Measurements from ENCODE around the gene LDHD. TPM values are rescaled to one million over a fixed set of nuclear protein-coding genes. Genes with fewer than 3 reads are reported as not detected.
"Not testable (repeated sequence)": the region's sequence is repeated elsewhere in the genome, so short reads cannot be mapped to it uniquely, and the experiment has no call there.

The LDHD gene
- total RNA-seq, 1 donor from 2014 or later = 10.2 TPM

DNA sequence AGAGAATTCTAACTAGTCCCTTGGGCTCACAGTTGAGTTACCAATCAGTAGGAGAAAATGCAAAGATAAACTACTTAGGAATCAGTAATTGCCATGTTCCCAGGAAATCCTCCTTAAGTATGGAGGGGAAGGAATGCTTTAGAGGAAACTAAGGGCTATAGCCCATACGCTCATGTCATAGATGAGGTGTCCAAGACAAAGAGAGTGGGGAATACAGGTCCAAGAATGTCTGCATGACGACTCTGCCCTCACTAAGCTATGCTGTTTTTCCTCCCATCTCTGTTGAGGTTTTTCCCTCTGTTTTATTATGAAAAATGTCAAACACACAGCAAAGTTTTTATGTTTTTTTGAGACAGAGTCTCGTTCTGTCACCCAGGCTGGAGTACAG lies 16.0 kb downstream of the LDHD start:
- no peak for DNase-seq (ENCODE audit: low spot score)

- peak; percentile 84 for DNase-seq (ENCODE audit: low spot score)
Measured at GRCh38 chr16:75099738-75100602, 16.6 kb downstream of the LDHD start.

DNA sequence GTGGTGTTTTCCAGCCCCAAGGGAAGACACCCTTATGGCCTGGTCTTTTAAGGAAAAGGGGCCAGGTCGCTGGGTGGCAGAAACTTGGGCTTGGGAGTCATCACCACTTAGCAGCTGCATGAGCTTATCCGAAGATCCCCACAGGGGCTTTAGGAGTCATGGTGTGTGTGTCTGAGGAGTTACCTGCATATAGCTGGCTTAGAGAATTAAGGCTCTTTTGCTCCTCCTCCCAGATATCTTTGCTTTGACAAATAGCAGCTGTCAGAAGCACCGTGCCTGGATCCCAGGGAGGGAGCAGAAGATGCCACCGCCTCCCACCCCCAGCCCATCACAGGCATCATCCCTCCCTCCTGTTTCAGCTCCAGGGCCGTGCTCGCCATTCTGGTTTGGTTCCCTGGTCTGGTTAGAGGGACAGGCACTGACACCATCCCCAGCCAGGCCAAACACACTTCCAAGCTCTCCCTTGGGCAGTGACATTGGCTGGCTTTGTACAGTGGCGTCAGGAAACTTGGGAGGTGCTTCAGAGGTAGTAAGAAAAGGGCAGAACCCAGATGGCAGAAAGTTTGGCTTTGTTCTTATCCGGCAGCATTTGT lies 17.4 kb downstream of the LDHD start:
- no peak for DNase-seq (ENCODE audit: low spot score)

GRCh38 chr16:75097941-75098901 lies 18.4 kb downstream of the LDHD start:
- no peak for DNase-seq (ENCODE audit: low spot score)

- DNase-seq (ENCODE audit: low spot score) = no peak
Measured at GRCh38 chr16:75097191-75097761, 19.3 kb downstream of the LDHD start.

- no peak for DNase-seq (ENCODE audit: low spot score)
Measured at GRCh38 chr16:75096656-75097055, 19.9 kb downstream of the LDHD start.

- DNase-seq (ENCODE audit: low spot score) = no peak
Measured at GRCh38 chr16:75095204-75095621, 21.4 kb downstream of the LDHD start.

- DNase-seq (ENCODE audit: low spot score) = no peak
Measured at GRCh38 chr16:75093598-75094540, 22.7 kb downstream of the LDHD start.

DNA sequence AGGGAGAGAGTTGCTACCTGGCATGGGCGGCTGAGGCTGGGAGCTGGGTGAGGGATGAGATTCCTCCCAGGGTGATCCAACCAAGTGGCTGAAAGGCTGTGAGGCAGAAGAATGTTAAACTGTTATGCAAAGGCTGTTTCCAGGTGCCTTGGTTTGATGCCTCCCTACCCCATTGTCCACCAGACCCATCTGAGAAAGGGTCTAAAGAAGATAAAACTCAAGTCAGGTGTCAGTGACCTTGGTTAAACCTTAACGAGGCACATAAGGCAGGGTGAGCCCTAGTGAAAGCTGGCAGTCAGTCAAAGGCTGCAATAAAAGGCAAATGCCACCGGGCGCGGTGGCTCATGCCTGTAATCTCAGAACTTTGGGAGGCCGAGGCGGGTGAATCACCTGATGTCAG lies 23.8 kb downstream of the LDHD start:
- no peak for DNase-seq (ENCODE audit: low spot score)

- DNase-seq (ENCODE audit: low spot score) = not testable (repeated sequence)
Measured at GRCh38 chr16:75091619-75092018, 25.0 kb downstream of the LDHD start.

DNA sequence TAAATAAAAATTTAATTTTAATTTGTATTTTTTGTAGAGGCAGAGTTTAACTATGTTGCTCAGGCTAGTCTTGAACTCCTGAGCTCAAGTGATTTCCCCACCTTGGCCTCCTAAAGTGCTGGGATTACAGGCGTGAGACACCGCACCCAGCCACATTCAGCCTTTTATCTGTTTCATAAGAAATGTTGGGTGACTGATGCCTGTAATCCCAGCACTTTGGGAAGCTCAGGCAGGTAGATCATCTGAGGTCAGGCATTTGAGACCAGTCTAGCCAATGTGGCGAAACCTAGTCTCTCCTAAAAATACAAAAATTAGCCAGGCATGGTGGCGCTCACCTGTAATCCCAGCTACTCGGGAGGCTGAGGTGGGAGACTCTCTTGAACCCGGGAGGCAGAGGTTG lies 25.7 kb downstream of the LDHD start:
- DNase-seq (ENCODE audit: low spot score) = not testable (repeated sequence)

- no peak for DNase-seq (ENCODE audit: low spot score)
Measured at GRCh38 chr16:75089486-75090202, 26.9 kb downstream of the LDHD start.

GRCh38 chr16:75088934-75089333 lies 27.6 kb downstream of the LDHD start:
- DNase-seq (ENCODE audit: low spot score) = no peak

GRCh38 chr16:75088216-75088615 lies 28.4 kb downstream of the LDHD start:
- DNase-seq (ENCODE audit: low spot score) = no peak

- no peak for DNase-seq (ENCODE audit: low spot score)
Measured at GRCh38 chr16:75087375-75087979, 29.1 kb downstream of the LDHD start.

- no peak for DNase-seq (ENCODE audit: low spot score)
Measured at GRCh38 chr16:75086688-75087374, 29.7 kb downstream of the LDHD start.

GRCh38 chr16:75086281-75086680 lies 30.3 kb downstream of the LDHD start:
- no peak for DNase-seq (ENCODE audit: low spot score)

DNA sequence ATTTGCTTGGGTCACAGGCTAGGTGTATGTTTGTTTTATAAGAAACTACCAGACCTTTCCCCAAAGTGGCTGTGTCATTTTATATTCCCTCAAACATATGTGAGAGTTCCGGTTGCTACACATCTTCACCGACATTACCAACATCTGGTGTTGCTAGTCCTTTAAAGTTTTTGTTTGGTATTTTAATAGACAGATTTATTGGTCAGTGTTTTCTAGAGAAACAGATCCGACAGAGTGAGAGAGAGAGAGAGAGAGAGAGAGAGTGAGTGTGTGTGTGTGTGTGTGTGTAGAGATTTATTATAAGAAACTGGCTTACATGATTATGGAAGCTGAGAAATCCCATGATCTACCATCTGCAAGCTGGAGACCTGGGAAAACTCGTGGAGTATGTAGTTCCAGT lies 31.0 kb downstream of the LDHD start:
- DNase-seq (ENCODE audit: low spot score) = no peak

Measured in mesenteric fat pad (tissue), 1 donor.